NCI-H2196 (cell line): ENCODE results near the gene TMOD2.
"Not testable (repeated sequence)": the region's sequence is repeated elsewhere in the genome, so short reads cannot be mapped to it uniquely, and the experiment has no call there.

Experiments used
- DNase-seq: peaks from one replicate; lab custom pipeline; 2025; ENCODE audit not compliant: unreplicated experiment; lab: John Stamatoyannopoulos, UW

The TMOD2 gene

GRCh38 chr15:51770902-51771301, 19.5 kb downstream of the TMOD2 start:
- no peak for DNase-seq

DNA sequence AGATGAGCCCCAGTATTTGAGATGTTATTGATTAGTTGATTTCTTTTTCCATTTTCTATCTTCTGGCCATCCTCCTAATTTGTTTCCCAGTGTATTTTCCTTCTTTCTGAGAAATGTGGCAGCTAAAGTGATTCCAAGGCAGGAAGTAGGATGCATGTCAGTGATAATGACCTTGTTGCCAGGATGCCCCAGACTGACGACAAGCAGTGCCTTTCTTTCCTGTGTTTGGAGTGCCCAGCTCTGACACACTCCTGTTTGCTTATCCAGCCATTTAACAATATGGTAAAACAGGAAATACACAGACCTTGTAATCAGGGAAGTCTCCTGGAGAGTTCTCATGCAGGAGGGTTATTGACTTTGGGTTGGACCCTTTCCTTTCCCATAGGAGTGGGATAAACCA, 20.4 kb downstream of the TMOD2 start:
- DNase-seq: no peak

DNA sequence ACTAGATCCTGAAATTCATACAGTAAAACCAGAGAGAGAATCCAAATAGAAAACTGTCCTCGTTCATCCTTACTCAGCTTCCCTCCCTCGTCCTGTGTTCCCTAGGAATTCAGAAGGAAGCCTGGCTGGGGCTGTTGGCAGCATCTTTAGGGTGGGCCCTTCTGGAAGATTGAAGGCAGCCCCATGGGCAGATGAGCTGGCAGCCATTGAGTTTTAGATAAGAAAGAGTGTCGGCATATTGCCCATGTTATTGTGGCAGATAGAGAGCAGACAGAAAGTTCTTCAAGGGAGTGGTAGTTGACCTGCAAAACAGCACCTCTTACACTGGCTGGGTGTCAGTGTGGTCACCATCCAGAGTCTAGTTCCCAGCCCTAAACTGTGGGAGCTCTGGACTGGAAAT, 23.5 kb downstream of the TMOD2 start:
- no peak for DNase-seq

GRCh38 chr15:51775967-51776816, 24.8 kb downstream of the TMOD2 start:
- DNase-seq: peak; percentile 38

DNA sequence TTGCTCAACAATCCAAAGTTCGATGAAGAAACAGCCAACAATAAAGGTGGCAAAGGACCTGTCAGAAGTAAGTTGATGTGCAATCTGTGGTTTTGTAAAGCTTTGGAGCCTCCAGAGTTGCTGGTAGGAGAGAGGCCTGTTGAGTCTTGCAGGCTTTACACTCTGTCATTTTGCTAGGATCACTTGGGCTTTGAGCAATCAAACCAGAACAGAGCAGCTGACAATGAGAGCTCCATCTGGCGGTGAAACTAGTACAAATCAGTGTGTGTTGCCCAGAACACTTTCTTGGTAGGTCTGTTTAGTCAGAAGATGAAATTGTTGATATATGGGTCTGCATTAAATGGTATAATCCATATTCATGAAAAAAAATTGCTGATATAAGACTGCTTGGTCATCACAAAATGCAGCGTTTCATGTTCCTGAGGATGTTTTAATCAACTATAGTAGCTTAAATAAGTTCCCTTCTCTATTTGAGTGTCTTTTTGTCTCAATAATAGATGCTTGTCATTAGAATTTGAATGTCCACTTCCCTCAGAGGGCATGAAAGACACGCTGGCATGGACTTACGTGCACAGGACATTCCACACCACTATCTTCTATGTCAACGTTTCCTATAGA, 25.7 kb downstream of the TMOD2 start:
- DNase-seq: peak; percentile 56

DNA sequence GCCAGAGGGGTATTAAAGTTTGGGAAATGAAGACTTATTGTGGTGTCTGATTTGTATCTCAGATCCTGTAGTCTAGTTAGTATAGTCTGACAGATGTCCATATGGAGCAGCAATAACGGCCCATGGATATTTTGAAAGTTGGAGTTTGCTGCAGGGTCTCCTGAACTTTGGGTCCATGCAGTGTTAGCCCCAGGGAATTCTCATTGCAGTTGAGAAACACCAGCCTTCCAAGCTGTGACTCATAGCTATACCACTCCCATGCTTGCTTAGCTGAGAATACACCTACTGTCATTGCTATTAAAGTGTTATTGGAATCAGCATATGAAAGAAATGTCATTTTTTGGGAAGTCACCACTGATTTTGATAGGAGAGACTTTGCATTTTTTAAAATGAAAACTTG, 29.2 kb downstream of the TMOD2 start:
- no peak for DNase-seq

- no peak for DNase-seq
These were observed 30.1 kb downstream of the TMOD2 start for GRCh38 chr15:51781506-51781905.

- no peak for DNase-seq
These were observed 31.0 kb downstream of the TMOD2 start for GRCh38 chr15:51782357-51782896.

DNA sequence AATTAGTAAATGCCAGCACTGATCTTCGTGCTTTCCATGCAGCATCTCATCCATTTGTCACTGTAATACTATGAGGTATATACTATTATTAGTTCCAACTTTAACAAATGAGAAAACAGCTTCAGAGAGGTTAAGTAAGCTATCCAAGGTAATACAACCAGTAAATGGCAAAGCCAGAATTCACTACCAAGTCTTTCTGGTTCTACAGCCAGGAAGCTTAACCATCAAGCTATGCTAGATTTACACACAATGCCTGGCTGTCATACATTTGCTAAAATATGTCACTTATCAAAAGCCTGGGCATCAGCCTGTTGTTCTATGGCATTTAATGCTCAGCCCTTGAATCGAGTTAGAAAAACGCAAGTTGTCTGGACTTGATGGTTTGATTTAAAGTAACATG, 32.6 kb downstream of the TMOD2 start:
- no peak for DNase-seq

DNA sequence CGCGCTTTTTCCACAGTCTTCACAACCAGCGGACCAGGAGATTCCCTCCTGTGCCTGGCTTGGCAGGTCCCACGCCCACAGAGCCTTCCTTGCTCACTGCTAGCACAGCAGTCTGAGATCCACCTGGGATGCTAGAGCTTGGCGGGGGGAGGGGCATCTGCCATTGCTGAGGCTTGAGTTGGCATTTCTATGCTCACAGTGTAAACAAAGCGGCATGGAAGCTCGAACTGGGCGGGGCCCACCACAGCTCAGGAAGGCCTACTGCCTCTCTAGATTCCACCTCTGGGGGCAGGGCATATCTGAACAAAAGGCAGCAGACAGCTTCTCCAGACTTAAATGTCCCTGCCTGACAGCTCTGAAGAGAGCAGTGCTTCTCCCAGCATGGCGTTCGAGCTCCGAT, 35.7 kb downstream of the TMOD2 start:
- DNase-seq: not testable (repeated sequence)

DNA sequence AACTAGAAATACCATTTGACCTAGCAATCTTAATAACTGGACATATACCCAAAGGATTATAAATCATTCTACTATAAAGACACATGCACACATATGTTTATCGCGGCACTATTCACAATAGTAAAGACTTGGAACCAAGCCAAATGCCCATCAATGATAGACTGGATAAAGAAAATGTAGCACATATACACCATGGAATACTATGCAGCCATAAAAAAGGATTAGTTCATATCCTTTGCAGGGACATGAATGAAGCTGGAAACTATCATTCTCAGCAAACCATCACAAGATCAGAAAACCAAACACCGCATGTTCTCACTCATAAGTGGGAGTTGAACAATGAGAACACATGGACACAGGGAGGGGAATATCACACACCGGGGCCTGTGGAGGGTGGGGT, 41.1 kb downstream of the TMOD2 start:
- DNase-seq: not testable (repeated sequence)

DNA sequence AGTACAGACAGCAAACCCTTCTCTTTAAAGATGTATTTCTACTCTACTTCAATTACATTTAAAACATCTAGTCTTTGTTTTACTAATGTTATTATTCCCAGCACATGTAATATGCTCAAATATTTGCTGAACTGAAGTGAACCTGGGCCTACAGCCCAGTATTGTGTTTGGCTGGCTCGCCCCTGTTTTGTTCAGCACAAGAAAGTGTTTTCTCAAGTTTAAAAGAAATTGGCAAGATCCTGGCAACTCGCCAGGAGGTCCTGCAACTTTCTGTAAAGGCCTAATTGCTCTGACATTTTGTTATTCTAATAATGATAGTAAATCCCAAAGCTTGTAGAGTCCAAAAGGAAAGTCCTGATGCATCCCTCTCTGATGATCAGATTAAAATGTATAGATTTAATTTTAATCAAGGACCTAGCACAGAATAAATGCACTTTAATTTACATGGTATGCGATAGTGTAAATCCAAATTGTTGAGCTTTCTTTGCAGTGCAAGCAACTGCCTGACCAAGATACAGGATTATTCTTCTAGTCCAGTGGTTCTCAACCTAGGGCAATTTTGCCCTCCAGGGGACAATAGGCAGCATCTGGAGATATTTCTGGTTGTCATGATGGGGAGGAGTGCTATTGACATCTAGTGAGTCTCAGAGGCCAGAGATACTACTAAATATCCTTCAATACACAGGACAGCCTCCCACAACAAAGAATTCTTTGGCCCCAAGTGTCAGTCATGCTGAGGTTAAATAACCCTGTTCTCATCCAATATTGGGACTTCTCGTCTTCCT, 42.3 kb downstream of the TMOD2 start:
- DNase-seq: peak; percentile 15

DNA sequence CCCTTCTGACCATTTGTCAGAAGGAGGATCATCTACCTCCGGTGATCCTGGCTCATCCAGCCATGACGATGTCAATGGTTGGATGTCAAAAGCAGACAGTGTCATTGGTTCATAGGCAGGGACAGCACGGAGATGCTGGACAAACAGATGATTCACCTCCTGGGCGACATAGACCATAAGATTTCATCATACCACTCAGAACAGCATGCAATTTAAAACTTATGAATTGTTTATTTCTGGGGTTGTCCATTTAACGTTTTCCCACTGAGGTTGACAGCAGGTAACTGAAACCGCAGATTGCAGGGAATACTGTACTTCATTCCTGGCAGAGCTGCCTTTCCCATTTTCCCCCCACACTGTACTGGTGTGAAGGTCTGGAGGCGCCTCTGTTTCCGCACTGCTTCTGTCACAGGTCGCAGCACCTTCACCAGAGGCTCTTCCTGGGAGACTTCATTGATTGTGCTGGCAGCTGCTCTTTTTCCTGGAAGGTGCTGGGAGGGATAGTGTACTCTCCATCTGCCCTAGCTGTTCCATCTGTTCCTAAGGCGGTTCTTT, 45.5 kb downstream of the TMOD2 start:
- DNase-seq: no peak

GRCh38 chr15:51798281-51798680, 46.9 kb downstream of the TMOD2 start:
- DNase-seq: no peak

GRCh38 chr15:51799282-51800252, 48.2 kb downstream of the TMOD2 start:
- DNase-seq: no peak

DNA sequence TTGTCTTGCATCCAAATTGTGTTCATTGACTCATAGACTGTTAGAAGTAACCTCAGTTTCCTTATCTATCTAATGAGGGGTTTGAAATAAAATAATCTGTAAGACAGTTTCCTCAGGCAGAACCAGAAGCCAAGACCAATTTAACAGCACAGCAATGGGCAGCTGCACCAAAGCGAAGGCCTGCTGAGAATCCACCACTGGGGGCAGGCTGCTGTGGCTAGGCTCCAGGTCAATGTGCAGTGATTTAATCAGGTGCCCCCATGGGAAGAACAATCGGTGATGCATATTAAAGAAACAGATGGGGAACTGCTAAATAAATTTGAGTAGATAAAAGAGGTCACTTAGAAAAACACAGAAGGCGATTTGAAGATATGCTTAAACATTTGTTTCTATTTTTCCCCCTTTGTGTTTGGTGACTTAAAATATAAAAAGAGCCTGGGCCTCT, 50.0 kb downstream of the TMOD2 start:
- DNase-seq: no peak

DNA sequence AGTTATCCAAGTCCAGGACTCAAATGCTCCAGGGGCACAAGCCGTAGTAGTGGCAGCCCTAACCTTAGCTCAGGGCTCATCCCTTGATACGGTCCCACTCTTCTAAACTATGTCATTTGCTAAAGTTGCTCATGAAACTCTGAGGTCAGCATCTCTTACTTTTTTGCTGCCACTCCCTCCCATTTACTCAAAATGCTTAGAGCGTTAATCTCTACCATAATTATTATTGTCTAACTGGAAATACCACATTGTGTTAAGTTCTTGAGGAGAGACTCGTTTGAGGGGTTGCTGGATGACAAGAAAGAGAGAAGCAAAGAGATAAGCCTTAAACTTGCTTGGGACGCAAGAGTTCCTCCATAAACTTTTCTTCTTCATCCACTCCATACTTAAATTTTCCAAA, 51.2 kb downstream of the TMOD2 start:
- no peak for DNase-seq

DNA sequence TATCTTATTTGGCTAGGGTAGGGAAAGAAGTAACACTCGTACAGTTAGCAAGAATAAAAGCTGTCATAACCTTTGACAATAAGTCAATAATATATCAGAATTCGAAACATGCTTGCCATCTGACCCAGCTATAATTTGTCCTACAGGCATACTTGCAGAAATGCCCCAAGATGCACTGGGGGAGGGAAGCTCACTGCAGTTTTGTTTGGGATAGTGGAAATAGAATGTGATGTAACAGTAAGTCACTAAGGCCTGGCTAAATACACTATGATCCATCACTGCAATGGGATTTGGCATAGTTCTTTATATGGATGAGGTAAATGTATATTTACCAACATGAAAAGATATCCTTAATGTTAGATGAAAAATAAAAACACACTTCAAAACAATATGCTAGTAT, 52.6 kb downstream of the TMOD2 start:
- no peak for DNase-seq

GRCh38 chr15:51806123-51806522, 54.7 kb downstream of the TMOD2 start:
- no peak for DNase-seq

GRCh38 chr15:51809457-51809856, 58.1 kb downstream of the TMOD2 start:
- no peak for DNase-seq
